ENCODE results near the gene SHB.

Gene SHB

DNA sequence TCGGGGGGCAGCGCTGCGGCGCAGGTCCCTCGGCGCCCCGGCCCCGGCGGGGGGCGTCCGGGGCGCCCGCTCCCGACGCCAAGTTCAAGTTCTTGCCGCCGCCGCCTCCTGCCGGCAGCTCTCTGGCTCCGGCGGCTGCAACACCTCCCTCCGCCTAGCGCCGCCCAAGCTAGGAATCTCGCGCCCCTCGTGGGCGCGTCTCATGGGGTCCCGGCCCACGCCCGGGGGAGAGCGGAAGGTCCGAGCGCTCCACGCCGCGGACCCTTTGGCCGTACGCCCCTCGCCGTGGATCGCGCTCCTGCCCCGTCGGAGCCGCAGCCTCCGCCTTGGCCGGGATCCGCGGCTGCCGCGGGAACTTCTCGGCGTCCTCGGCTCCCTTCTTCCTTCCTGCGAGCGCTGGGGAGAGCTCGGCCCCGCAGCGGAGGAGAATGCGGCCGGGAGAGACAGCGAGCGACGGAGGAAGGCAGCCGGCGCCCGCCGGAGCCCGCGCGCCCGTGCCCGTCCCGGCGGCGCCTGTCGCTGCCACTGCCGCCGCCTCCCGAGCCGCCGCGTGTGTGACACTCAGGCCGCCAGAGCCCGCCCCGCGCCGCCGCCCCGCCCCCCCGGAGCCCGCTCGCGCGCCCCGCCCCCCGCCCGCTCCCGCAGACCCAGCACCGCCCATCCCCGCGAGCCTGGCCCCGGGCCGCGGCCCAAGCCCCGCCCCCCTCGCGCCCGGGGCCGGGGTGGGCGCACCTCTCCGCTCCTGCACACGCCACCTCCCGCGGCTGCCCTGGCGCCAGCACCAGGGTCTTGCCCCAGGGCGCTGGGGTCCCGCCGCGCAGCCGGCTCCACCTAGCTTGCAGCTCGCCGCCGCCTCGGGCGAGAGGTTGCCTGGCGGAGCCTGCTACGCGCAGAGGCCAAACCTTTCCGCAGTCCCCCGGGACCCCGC lies at the start of gene SHB:
Gene SHB, minus strand, starts transcription at position 527 of the 928 bp plus-strand sequence. CDS start 582 bp downstream, outside the sequence.
- DNase-seq (ENCODE audit: low read depth) = peak; percentile 73

GRCh38 chr9:38117651-38118050 lies 48.6 kb upstream of the SHB start:
- no peak for DNase-seq (ENCODE audit: low read depth)

- DNase-seq (ENCODE audit: low read depth) = no peak
These were observed 45.9 kb upstream of the SHB start for GRCh38 chr9:38114905-38115304.

DNA sequence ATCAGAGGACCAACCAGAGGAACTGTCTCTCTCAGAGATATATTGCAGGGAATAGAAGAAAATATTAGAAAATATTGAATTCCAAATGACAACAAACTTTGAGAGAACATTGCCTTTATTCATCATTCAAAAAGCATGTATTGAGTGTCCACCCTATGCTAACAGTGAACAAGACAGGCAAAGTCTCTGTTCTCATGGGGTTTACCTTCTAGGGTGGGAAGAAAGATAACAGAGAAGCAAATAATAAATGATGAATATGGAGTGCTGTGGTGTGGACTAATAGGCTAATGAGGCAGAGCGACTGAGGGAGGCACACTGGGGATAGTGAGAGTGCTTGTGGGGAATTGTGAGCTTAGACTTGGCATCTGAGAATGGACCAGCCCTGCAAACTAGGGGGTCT lies 43.4 kb upstream of the SHB start:
- DNase-seq (ENCODE audit: low read depth) = no peak

GRCh38 chr9:38112049-38112448 lies 43.0 kb upstream of the SHB start:
- no peak for DNase-seq (ENCODE audit: low read depth)

GRCh38 chr9:38110476-38110875 lies 41.4 kb upstream of the SHB start:
- no peak for DNase-seq (ENCODE audit: low read depth)

DNA sequence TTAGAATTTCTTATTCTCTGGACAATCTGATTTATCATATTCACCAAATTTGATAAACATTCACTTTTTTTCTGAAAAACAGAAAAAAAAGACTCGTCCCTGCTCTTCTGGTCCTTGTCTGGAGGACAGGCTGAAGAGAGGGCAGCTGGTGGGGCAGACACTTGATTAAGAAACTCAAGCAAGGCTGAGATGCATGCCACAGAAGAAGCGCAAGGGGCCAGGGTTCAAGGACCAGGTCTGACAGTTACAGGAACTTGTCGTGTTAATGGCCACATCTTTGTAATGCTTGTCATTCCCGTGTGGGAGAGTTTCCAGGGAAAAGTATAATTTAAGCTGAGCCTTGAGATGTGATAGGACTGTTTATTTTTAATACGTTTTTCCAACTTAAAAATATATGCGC lies 40.6 kb upstream of the SHB start:
- DNase-seq (ENCODE audit: low read depth) = no peak

DNA sequence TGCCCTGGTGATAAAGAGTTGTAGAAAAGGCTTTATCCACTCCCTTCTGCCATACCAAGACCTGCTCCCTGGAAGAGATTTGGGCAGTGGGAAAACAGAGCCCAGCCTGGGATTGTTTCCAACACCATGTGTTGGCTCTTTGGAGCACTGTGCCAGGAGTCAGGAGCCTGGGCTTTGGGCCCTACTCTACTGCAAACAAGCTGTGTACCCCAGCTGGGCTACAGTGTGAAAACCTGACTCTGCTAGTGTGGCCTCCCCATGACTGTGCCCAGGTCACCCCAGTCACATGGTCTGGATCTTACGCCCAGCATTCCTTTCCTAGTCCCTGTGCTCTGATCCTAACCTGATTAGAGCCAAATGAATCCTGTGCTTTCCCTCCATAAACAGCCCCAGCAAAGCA lies 39.3 kb upstream of the SHB start:
- DNase-seq (ENCODE audit: low read depth) = no peak

DNA sequence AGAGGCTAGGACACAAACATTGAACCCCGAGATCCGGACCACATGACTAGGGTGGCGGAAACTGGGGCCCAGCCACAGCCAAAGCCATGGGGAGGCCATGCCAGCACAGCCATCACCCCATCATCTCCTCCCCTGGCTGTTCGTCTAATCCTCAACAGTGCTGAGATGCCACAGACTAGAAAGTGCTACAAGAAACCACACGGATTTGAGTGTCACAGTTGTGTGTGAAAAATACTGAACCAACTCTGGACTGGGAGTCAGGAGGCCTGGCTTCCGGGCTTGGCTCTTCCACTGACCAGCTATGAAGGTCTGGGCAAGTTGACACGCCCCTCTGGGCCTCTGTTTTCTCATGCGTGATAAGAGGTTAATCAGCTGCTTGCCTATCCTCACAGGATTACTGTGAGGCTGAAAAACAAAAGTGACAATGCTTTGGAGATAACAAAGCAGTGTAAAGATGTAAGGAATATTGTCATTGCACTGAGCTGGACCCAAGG lies 38.8 kb upstream of the SHB start:
- no peak for DNase-seq (ENCODE audit: low read depth)

DNA sequence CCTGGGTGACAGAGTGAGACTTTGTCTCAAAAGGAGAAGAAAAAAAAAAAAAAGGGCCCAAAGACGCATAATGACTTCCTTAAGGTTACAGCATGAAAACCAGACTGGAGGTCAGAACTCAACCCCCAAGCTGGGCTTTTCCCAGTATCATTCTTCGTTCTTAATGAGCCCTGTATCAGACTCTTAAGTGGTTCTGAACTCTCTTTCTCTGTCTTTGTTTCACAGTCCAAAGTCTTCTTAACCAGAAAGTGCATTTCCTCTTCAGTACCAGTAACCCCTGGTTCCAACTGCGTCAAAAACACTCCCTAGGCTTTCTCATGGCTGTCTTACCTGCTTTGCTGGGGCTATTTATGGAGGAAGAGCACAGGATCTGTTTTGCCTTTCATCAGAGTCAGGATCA lies 38.4 kb upstream of the SHB start:
- no peak for DNase-seq (ENCODE audit: low read depth)

- no peak for DNase-seq (ENCODE audit: low read depth)
These were observed 37.5 kb upstream of the SHB start for GRCh38 chr9:38106488-38106887.

DNA sequence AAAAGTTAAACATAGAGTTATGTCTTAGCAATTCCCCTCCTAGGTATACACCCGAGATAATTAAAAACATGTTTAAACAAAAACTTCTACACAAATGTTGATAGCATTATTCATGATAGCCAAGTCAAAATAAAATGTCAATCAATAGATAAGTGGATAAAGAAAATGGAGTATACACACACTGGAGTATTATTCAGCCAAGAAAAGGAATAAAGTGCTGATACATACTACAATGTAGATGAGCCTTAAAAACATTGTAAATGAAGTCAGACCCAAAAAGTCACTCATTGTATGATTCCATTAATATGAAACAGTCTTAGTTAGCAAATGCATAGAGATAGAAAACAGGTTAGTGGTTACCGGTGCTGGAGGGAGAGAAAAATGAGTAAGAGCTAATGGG lies 34.3 kb upstream of the SHB start:
- no peak for DNase-seq (ENCODE audit: low read depth)

GRCh38 chr9:38101423-38101822 lies 32.4 kb upstream of the SHB start:
- no peak for DNase-seq (ENCODE audit: low read depth)

DNA sequence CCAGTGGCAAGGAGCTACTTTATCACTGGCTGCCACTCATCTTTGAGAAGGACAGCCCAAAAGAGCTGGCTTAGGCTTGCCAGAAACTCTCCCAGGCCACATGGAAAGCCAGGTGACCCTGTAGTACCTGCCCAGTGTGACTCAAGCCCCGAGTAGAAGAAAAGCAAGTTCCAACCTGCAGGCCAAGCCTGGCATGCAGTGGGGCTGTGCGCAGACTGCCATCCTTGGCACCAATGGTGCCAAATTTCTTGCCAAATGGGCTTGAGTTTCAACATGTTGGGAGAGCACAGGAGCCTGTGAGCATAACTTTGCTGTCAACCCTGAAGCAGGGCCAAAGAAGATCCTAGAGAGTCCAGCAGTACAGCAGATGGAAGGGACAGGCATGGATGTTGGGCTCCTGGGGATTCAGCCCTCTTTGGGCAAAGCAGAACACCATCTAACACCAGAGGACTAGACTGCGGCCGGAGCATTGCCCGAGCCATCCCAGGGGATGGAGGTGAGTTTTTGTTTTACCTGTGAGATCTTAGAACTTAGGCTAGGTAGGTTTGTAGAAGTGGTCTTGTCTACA lies 27.3 kb upstream of the SHB start:
- DNase-seq (ENCODE audit: low read depth) = no peak

GRCh38 chr9:38094165-38094564 lies 25.1 kb upstream of the SHB start:
- no peak for DNase-seq (ENCODE audit: low read depth)

- no peak for DNase-seq (ENCODE audit: low read depth)
These were observed 23.6 kb upstream of the SHB start for GRCh38 chr9:38092656-38093055.

GRCh38 chr9:38092200-38092524 lies 23.1 kb upstream of the SHB start:
- DNase-seq (ENCODE audit: low read depth) = no peak

GRCh38 chr9:38091310-38092199 lies 22.5 kb upstream of the SHB start:
- DNase-seq (ENCODE audit: low read depth) = no peak

DNA sequence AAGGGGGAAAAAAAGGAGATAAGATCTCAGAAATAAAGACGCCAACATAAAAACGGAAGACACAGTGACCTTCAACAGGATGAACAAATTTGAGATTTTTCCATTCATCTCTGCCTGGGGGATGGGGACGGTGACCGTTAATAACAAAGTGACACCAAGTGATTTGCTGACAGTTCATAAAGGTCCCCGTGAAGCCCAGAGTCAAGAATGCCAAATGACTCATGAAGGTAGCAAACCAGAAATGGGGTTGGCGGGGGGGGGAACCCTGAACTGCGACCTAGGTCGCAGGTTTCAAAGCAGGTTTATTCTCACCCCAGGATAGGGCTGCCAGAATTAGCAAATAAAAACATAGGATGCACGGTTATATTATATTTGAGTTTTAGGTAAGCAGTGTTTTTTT lies 21.1 kb upstream of the SHB start:
- no peak for DNase-seq (ENCODE audit: low read depth)

DNA sequence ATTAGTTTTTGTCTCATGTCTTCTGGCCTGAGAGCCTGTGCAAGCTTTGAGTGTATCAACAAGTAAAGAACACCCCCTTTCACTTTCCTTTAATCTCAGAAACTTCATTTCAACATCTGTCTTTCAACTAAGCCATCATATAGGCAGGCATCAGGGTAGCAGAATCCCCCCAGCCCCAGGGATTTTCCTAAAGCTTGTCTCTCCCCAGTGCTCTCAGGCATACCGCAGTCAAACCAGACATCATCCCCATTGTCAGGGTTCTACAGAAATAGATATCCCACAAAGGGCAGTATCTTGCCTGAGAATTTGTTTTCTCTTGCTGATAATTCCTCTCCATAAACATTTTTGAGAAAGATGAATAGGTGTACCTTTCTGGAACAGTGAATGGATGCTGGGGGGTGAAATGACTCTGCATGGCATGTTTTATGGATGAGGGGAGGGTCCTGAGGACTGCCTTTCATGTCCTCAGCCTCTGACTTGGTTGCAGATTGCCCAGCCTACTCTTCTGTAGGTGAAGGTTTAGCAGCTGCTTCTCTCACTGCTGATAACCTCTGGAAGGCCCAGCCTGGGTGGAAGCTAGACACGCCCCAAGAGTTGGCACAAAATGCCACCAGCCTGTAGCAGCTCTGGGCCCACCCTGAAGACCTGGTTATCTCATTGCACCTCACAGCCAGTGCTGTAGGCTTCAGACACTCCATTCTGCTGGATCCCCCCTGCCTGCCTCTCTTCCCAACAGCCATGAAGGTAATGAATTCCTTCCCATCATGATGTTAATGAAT lies 20.5 kb upstream of the SHB start:
- DNase-seq (ENCODE audit: low read depth) = no peak

DNA sequence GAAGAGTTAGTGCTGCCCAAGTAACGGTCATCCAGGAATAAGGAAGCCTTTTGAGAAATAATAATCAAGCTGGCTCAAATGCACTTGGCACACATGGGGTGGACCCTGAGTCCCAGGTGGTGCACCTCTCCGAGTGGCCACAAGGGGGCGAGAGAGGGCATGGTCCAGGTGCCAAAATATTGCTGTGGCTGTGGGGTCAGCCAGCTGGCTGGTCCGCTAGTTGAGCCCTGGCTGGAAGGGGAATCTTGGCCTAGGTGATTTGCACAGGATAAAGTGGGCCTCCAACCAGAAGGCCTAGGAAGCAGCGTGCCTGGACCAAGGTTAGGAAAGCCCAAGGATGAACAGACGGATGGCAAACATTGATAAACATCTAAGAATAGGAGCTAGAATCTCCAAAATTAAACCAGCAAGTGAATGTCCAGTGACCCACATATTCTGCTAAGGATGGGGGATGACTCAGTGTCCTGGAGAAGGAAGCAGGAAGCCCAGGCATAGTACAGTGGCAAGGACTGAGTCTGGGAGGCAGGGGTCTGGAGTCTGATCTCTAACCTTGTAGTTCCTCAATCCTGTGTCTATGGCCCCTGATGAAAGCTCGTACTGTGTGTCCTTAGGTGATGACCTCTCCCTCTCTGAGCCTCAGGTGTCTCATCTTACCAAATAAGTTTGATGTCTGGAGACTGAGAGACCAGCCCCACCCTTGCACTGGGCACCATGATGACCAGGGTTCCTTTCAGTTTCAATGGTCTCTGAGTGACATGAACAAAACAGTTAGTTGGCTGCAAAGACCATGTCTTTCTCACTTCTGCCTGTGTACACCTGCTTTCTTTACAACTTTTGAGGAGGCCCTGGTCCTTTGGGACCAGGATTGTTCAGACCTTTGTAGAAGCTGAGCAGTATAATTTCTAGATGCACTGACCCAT lies 19.2 kb upstream of the SHB start:
- DNase-seq (ENCODE audit: low read depth) = peak; percentile 67
